Measurements from ENCODE around the gene NKX2-3.

Gene NKX2-3

DNA sequence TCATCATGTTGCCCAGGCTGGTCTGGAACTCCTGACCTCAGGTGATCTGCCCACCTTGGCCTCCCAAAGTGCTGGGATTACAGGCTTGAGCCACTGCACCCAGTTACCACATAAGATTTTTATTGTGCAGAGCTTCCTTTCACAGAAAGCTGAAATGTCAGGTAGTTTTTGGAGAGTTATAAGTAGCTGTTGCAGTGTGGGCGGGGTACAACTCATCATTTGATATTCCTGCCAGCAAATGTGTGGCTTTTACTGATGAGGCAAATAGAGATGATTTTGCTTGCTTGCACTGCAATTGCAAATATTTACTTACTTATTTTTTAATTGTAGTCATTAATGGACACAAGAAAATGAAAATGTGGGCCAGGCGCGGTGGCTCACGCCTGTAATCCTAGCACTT is 32.4 kb downstream of the NKX2-3 start:
- no peak overlapping the region for H3K4me3 ChIP-seq (ENCODE audit: control insufficient read depth, low read depth, low read length)
- TF ChIP-seq, protein P1, sequence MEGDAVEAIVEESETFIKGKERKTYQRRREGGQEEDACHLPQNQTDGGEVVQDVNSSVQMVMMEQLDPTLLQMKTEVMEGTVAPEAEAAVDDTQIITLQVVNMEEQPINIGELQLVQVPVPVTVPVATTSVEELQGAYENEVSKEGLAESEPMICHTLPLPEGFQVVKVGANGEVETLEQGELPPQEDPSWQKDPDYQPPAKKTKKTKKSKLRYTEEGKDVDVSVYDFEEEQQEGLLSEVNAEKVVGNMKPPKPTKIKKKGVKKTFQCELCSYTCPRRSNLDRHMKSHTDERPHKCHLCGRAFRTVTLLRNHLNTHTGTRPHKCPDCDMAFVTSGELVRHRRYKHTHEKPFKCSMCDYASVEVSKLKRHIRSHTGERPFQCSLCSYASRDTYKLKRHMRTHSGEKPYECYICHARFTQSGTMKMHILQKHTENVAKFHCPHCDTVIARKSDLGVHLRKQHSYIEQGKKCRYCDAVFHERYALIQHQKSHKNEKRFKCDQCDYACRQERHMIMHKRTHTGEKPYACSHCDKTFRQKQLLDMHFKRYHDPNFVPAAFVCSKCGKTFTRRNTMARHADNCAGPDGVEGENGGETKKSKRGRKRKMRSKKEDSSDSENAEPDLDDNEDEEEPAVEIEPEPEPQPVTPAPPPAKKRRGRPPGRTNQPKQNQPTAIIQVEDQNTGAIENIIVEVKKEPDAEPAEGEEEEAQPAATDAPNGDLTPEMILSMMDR (conservative IDR thresholded peaks at IDR 0.05; ENCODE audit: control insufficient read depth, insufficient read depth, low read depth, low read length): no peak
- DNase-seq (ENCODE audit: low read depth): no peak

DNA sequence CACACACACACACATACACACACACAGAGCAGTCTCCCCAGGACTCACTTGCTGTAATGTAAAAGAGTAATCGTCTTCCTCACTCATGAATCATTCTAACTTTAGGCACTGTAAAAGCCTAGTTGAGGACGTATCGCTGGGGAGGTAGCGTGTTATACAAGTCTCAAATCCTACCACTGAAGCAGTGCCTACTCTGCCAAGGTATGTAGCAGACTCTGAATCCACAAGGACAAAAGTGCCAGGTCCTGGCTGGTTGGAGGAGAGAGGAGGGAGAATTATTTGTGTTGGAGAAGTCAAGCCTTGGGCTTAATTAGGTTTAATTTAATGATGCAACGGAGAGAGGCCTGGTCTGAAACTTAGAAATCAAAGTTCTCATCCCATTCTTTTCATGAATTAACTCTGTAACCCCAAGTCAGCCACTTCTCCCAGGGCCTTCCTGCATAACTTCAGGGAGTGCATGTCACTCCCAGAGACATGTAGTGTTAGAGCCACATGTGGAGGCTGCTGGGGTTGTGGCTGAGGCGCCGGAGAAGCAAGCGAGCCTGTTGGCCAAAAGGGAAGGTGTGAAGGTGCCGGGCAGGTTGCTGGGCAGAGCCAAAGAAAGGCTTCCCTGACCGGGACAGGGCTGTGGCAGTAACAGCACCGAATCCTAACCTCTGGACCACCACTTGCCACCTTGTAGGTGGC is 36.7 kb downstream of the NKX2-3 start:
- TF ChIP-seq, protein P1 (conservative IDR thresholded peaks at IDR 0.05; ENCODE audit: control insufficient read depth, insufficient read depth, low read depth, low read length): no peak
- DNase-seq (ENCODE audit: low read depth): no peak

DNA sequence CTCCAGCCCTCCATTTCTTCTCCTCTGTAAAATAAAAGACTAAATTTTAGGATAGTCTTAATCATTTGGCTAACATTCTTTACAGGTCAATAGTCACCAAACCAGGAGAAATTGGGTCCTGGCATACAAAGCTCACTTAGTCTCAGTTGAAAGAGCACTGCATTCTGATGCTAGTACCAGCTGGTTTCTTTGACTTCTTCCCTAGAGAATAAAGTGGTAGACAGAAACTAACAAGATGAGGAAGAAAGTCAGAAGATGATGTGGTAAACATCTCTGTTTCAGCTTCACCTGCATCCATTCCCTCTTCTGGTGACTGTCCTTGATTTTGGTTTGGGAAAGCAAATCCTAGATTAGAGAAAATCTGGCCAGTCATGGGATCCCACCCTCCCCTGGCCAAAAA is 37.2 kb downstream of the NKX2-3 start:
- TF ChIP-seq, protein P1 (conservative IDR thresholded peaks at IDR 0.05; ENCODE audit: control insufficient read depth, insufficient read depth, low read depth, low read length): no peak
- no peak for DNase-seq (ENCODE audit: low read depth)
- no peak overlapping the region for H3K4me3 ChIP-seq (ENCODE audit: control insufficient read depth, low read depth, low read length)

More for the DNA sequence above, 36.7 kb downstream of the NKX2-3 start:
- no peak overlapping the region for H3K4me3 ChIP-seq (ENCODE audit: control insufficient read depth, low read depth, low read length)

DNA sequence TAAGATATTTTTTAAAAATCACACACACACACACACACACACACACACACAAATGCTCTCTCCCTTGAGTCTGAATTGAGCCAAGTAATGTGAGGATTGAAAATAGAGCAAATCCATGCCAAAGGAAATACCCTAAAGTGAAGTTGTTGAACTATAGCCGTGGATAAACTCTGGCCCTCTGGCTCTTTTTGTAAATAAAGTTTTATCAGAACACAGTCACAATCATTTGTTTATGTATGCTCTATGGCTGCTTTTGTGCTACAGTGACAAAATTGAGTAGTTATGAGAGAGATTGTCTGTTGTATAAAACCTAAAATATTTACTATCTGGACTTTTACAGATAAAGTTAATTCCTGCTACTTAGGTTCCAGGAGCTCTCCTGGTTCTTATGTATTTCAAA is 39.1 kb downstream of the NKX2-3 start:
- TF ChIP-seq, protein P1 (conservative IDR thresholded peaks at IDR 0.05; ENCODE audit: control insufficient read depth, insufficient read depth, low read depth, low read length): no peak
- H3K4me3 ChIP-seq (ENCODE audit: control insufficient read depth, low read depth, low read length): no peak overlapping the region
- DNase-seq (ENCODE audit: low read depth): no peak

DNA sequence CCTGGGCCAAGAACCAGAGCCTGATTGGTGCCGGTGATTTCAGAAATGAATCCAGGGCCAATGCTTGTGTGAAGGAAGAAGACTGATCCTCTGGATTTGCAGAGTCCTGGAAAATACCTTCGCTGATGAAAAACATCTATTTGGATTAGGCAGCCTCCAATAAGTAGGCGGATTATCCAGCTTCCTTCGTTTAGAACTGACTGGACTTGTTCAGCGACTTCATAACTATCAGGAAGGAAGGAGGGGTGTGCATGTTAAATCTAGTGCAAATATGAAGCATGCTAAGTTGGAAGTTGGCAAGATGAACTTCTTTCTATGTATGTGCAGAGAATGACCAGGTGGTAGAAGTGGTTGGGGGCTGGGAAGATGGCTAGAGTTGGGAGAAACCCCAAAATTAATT is 41.0 kb downstream of the NKX2-3 start:
- TF ChIP-seq, protein P1 (conservative IDR thresholded peaks at IDR 0.05; ENCODE audit: control insufficient read depth, insufficient read depth, low read depth, low read length): no peak
- H3K4me3 ChIP-seq (ENCODE audit: control insufficient read depth, low read depth, low read length): no peak overlapping the region

GRCh38 chr10:99579971-99580370 is 47.2 kb downstream of the NKX2-3 start:
- H3K4me3 ChIP-seq (ENCODE audit: control insufficient read depth, low read depth, low read length): no peak overlapping the region
- DNase-seq (ENCODE audit: low read depth): no peak
- TF ChIP-seq, protein P1 (conservative IDR thresholded peaks at IDR 0.05; ENCODE audit: control insufficient read depth, insufficient read depth, low read depth, low read length): no peak

More for the DNA sequence above, 41.0 kb downstream of the NKX2-3 start:
- no peak for DNase-seq (ENCODE audit: low read depth)

All from fibroblast of mammary gland (primary cell).